ENCODE measurements around the gene HOMER2.
"Not testable (repeated sequence)": the region's sequence is repeated elsewhere in the genome, so short reads cannot be mapped to it uniquely, and the experiment has no call there.

Gene HOMER2

DNA sequence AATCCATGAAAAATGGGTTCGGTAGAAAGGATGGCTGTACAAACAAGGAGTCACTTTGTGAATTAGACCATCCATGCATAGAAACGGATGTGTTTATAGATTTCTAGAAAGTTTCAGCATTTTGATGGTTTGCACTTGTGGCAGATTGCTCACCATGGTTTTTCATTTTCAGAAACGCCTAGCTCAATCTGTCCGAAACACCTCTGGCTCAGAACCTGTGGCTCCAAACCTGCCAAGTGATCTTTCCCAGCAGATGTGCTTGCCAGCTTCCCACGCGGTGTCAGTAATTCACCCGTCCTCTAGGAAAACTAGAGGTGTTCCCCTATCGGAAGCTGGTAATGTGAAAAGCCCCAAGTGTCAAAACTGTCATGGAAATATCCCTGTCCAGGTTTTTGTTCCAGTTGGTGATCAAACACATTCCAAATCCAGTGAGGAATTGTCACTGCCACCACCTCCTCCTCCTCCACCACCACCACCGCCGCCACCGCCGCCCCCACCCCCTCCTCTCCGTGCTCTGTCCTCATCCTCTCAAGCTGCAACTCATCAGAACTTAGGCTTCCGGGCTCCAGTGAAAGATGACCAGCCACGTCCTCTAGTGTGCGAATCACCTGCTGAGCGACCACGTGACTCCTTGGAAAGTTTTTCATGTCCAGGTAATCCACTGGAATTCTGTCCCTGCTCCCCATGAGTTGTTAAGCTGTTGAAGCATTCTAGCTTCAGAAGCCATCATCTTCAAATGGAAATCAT lies 121.9 kb downstream of the HOMER2 start:
- Histone ChIP-seq H3K4me1 (ENCODE audit: control insufficient read depth in 1 of 2, insufficient read depth in 1 of 2, low read depth in 1 of 2, low read length in 1 of 2) (no peaks in the 10 kb centered on the region), H3K4me3 (ENCODE audit: low read depth in 1 of 2, low read length in 1 of 2) (no peak overlapping the region), H3K27ac (no peak overlapping the region), H3K27me3 (no peaks in the 10 kb centered on the region), H3K9me3 (no peaks in the 10 kb centered on the region), H3K36me3 (peaks cover 97% of the 10 kb centered on the region)
- TF ChIP-seq, protein P1, sequence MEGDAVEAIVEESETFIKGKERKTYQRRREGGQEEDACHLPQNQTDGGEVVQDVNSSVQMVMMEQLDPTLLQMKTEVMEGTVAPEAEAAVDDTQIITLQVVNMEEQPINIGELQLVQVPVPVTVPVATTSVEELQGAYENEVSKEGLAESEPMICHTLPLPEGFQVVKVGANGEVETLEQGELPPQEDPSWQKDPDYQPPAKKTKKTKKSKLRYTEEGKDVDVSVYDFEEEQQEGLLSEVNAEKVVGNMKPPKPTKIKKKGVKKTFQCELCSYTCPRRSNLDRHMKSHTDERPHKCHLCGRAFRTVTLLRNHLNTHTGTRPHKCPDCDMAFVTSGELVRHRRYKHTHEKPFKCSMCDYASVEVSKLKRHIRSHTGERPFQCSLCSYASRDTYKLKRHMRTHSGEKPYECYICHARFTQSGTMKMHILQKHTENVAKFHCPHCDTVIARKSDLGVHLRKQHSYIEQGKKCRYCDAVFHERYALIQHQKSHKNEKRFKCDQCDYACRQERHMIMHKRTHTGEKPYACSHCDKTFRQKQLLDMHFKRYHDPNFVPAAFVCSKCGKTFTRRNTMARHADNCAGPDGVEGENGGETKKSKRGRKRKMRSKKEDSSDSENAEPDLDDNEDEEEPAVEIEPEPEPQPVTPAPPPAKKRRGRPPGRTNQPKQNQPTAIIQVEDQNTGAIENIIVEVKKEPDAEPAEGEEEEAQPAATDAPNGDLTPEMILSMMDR (IDR thresholded peaks at IDR 0.05), result no peak

- TF ChIP-seq, protein P1 (IDR thresholded peaks at IDR 0.05), result no peak
- no peaks in the 10 kb centered on the region for H3K27me3 ChIP-seq
- no peak overlapping the region for H3K27ac ChIP-seq
- peaks cover 97% of the 10 kb centered on the region for H3K36me3 ChIP-seq
- H3K4me3 ChIP-seq (ENCODE audit: low read depth in 1 of 2, low read length in 1 of 2), result no peak overlapping the region
- no peaks in the 10 kb centered on the region for H3K9me3 ChIP-seq
- H3K4me1 ChIP-seq (ENCODE audit: control insufficient read depth in 1 of 2, insufficient read depth in 1 of 2, low read depth in 1 of 2, low read length in 1 of 2), result no peaks in the 10 kb centered on the region
These were observed 123.3 kb downstream of the HOMER2 start for GRCh38 chr15:82829234-82829633.

DNA sequence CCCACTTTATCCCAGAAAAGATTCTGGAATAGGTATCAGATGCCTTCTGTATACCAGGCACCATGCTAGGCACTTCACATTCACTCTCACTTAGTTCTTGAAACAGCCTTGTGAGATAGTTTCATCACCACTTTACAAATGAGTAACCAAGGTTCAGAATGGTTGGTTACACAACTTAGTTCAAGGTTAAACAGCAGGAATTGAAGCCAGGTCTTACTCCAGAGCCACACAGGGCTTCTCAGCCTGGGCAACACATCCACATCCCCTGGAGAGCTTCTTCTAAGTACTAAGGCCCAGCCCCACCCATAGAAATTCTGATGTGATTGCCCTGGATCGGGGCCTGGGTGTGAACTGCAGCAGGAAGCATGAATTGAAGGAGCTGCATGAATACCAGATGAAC lies 124.4 kb downstream of the HOMER2 start:
- Histone ChIP-seq H3K4me3 (ENCODE audit: low read depth in 1 of 2, low read length in 1 of 2) (no peak overlapping the region), H3K27ac (no peak overlapping the region), H3K36me3 (peaks cover 95% of the 10 kb centered on the region), H3K4me1 (ENCODE audit: control insufficient read depth in 1 of 2, insufficient read depth in 1 of 2, low read depth in 1 of 2, low read length in 1 of 2) (no peaks in the 10 kb centered on the region), H3K9me3 (no peaks in the 10 kb centered on the region), H3K27me3 (no peaks in the 10 kb centered on the region)
- TF ChIP-seq, protein P1 (IDR thresholded peaks at IDR 0.05), result no peak

DNA sequence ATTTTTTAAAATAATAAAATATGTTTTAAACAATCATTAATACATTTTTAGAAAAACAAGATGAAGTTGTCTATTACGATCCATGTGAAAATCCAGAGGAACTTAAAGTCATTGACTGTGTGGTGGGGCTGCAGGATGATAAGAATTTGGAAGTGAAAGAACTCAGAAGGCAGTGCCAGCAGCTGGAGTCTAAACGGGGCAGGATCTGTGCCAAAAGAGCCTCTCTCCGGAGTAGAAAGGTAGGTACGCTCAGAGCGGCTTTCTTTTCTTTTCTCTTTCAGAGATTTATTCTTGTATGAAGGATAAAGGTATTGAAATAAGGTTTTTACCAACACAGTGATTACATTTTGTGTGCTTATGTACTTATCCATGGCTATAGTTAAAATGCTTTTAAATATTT lies 129.5 kb downstream of the HOMER2 start:
- TF ChIP-seq, protein P1 (IDR thresholded peaks at IDR 0.05), result no peak
- Histone ChIP-seq H3K4me1 (ENCODE audit: control insufficient read depth in 1 of 2, insufficient read depth in 1 of 2, low read depth in 1 of 2, low read length in 1 of 2) (no peaks in the 10 kb centered on the region), H3K9me3 (no peaks in the 10 kb centered on the region), H3K36me3 (peaks cover 89% of the 10 kb centered on the region), H3K4me3 (ENCODE audit: low read depth in 1 of 2, low read length in 1 of 2) (no peak overlapping the region), H3K27me3 (no peaks in the 10 kb centered on the region), H3K27ac (no peak overlapping the region)

DNA sequence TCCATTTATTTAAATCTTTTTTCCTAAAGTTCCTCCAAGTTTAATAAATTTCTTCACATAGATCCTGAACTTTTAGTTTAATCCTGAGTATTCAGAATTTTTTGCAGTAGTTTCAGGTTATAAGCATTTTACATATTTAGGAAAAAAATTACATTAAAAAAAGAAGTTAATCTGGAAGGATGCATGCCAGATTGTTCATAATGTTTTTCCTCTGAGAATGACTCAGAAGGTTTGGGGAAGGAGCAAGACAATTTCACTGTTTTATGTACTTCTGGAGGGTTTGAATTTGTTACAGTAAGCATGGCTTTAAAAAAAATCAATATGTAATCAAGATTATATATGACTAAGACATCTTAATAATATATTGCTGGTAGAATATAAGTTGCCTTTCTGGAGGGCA lies 130.7 kb downstream of the HOMER2 start:
- H3K4me1 ChIP-seq (ENCODE audit: control insufficient read depth in 1 of 2, insufficient read depth in 1 of 2, low read depth in 1 of 2, low read length in 1 of 2); H3K9me3 ChIP-seq; H3K27ac ChIP-seq; H3K27me3 ChIP-seq; H3K4me3 ChIP-seq (ENCODE audit: low read depth in 1 of 2, low read length in 1 of 2): not testable (repeated sequence)
- peaks cover 89% of the 10 kb centered on the region for H3K36me3 ChIP-seq

DNA sequence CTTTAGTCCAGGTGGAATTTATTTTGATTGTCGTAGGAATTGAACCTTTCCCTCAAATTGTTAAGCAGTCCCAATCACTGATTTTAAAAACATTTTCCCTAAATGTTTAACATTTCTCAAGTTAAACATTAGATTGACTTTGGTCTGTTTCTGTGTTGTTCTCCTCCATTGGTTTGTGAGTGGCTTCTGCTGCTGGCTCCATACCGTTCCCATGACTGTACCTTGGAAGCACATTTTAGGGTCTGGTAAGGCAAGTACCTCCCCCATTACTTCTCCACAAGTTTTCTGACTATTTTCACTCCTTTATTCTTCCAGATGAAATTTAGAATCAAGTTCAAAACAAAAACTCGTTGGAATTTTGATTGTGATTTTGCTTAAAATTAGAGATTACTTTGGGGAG lies 131.1 kb downstream of the HOMER2 start:
- H3K4me1 ChIP-seq (ENCODE audit: control insufficient read depth in 1 of 2, insufficient read depth in 1 of 2, low read depth in 1 of 2, low read length in 1 of 2); H3K27ac ChIP-seq; H3K27me3 ChIP-seq; H3K9me3 ChIP-seq; H3K4me3 ChIP-seq (ENCODE audit: low read depth in 1 of 2, low read length in 1 of 2): not testable (repeated sequence)
- peaks cover 89% of the 10 kb centered on the region for H3K36me3 ChIP-seq

All from neutrophil (primary cell).